Stimulated activated CD4-positive, alpha-beta T cell treated with anti-CD3 and anti-CD28 coated beads, Interleukin-15, amount 100 ng/mL, for 1 hour (primary cell): ENCODE results near the gene MRS2.
"Not testable (repeated sequence)": the region's sequence is repeated elsewhere in the genome, so short reads cannot be mapped to it uniquely, and the experiment has no call there.

ENCODE experiments used
- DNase-seq, 2 donors: peaks; one replicate each; pipeline ENCODE4 v3.0.0-alpha.2; 2020; ENCODE audit warnings: low read depth in 1 of 2, low spot score in 1 of 2

Gene MRS2, protein sequence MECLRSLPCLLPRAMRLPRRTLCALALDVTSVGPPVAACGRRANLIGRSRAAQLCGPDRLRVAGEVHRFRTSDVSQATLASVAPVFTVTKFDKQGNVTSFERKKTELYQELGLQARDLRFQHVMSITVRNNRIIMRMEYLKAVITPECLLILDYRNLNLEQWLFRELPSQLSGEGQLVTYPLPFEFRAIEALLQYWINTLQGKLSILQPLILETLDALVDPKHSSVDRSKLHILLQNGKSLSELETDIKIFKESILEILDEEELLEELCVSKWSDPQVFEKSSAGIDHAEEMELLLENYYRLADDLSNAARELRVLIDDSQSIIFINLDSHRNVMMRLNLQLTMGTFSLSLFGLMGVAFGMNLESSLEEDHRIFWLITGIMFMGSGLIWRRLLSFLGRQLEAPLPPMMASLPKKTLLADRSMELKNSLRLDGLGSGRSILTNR

DNA sequence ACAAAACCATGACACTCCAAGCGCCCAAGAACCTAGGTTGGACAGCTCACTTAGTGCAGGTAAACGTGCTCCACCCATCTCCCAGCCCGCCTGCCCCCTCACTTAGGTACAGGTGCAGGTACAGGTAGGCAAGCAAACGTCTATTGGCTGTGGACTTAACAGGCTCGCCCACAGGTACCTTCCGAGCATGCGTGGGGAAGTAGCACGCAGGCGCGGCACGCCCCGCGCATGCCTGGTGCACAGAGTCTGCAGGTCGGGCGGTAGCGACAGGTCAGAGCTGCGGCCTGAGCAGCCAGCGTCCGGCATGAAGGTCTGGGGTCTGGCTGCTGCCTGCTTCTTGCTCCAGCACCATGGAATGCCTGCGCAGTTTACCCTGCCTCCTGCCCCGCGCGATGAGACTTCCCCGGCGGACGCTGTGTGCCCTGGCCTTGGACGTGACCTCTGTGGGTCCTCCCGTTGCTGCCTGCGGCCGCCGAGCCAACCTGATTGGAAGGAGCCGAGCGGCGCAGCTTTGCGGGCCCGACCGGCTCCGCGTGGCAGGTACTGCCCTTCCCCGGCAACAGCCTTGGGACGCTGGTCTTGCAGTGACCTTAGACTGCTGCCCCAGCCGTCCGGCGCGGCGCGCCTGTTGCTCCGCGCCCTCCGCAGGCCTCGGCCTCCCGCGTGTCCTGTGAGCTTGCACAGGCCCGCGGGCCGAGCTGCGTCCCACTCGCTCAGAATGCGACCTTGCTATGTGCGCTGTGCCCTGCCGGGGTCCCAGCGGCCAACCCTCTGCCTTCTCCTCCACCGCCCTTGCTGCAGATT, at the start of gene MRS2:
MRS2 (plus strand) TSS at position 240 of the 804 bp plus-strand sequence; CDS start at position 351, 111 bp downstream.
- DNase-seq: peak; percentile 61 to 62

DNA sequence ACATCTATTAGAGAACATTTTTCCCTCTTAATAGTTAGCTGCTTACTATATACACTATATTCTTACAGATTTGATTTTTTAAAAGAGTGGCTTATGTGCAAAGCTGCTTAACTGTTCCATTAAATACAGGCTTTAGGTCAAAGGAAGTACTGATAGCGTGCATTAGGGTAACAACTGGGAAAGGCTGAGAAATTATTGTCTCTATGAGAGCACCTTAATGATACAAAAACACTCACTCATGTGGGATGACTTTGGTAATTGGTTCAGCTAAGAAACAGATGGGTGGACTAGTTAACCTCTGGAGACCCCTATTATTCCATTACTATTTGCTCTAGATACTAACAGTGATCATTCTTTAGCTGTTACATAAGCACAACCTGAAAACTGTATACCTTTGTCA, 48.9 kb upstream of the MRS2 start:
- DNase-seq: no peak

DNA sequence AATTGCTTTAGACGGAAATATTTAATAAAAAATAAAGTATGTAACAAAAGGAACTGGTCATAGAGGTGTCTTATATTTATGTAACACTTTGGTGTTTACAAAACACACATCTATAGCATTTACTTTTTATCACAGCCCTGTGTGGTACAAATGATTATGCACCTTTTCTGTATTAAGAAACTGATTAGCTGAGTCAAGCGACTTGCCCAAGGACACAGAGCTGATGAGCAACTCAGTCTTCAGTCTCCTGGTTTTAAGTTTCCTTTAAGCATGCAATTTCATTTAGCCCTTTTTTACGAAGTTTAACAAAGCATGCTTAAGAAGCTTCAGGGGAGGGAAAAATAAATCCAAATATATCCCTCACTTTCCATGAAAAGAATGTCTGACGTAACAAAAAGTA, 47.3 kb upstream of the MRS2 start:
- DNase-seq: no peak

DNA sequence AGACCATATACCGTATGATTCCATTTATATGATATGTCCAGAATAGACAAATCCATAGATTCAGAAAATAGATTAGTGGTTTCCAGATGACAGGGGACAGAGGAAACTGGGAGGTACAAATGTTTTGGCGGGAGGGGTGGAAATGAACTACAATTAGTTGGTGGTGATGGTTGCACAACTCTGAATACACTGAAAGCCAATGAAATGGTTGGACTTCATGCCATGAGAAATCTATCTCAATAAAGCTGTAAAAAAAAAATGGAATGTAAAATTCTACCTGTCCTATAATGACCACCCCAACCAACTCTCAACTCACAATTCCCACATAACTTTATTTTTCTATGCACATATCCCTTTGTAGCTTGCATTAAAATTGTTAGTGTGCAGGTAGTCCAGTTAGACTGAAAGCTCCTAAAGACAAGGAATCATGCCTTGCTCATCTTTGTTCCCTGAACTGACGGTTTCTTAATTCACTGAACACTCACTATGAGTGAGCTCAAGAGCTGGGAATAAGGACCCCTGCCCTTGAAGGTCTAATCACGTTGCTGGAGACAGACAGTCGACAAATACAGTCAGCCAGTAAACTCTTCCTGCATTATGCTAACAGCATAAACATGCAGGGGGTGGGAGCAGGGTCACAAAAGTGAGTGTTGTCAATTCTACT, 46.3 kb upstream of the MRS2 start:
- no peak for DNase-seq

DNA sequence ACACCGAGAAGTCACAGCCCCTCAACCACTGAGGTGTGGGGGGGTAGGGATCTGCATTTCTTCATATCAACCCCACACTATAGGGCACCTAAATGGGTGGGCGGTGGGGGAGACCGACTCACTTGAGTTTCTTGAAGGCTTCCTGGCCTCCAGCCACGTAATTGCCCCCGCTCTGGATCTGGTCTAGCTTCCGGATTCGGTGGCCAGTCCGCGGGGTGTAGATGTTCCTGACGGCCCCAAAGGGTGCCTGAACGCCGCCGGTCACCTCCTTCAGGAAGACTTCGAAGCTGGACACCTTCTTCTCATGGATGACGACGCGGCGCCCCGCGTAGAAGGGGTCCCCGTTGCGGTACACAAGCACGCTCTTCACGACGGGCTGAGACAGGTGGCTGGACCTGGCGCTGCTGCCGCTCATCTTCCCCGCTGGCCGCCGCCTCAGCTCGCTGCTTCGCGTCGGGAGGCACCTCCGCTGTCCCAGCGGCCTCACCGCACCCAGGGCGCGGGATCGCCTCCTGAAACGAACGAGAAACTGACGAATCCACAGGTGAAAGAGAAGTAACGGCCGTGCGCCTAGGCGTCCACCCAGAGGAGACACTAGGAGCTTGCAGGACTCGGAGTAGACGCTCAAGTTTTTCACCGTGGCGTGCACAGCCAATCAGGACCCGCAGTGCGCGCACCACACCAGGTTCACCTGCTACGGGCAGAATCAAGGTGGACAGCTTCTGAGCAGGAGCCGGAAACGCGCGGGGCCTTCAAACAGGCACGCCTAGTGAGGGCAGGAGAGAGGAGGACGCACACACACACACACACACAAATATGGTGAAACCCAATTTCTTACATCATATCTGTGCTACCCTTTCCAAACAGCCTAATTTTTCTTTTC, 45.2 kb upstream of the MRS2 start, which contains the start of gene DCDC2:
DCDC2 (minus strand) TSS at position 724 of the 883 bp plus-strand sequence; CDS start at position 415, 309 bp downstream.
- peak in 1 of 2 donors; percentile 2 for DNase-seq

DNA sequence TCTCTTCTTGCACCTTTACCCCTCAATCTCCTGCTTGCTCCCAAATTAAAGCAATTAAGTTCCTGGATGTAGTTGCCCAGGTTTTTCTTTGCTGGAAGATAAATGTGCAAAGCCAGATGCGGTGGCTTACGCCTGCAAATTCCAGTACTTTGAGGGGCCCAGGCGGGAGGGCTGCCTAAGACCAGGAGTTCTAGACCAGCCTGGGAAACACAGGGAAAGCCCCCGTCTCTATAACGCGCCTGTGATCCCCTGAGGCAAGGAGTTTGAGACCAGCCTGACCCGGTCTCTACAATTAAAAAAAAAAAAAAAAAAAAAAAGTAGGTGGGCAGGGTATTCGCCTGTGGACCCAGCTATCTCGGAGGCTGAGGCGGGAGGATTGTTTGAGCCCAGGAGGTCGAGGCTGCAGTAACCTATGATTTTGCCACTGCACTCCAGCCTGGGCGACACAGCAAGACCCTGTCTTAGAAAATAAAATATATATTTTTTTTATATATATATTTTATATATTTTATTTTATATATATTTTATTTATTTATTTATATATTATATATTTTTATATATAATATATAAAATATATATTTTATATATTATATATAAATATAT, 44.4 kb upstream of the MRS2 start:
- DNase-seq: no peak

DNA sequence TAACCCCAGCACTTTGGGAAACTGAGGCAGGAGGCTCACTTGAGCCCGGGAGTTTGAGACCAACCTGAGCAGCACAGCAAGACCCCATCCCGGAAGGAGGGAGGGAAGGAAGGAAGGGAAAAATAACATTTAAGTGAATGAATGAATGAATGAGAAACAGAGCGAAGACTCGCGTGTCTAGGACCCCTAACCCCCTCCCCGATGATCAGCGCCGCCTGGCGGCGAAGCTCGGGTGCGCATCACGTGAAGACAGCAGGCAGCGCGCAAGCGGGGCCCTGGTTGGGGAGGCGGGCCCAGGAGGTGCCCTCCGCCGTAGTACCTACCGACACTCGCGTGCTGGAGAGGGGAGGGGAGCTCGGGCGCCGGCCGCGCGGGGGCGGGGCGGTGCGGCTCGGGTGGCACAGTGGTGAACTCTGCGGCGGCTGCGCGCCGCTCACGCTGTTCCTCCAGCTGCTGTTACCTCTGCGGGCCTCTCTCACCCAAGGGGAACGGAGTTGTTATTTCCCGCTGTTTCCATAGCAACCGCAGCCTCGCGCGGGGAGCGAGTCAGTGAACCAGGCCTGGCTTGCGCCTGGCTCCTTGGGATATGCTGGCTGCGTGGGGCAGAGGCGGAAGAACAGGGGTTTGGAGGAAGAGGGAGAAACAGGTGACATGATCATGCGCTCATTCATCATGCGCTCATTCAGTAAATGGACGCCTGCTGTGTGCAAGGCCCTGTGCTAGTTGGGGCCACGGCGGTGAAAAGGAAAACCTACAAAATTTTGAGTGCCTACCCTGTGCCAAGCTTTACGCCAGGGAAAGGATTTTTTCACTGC, 42.9 kb upstream of the MRS2 start:
- DNase-seq: peak; percentile 53 to 73

DNA sequence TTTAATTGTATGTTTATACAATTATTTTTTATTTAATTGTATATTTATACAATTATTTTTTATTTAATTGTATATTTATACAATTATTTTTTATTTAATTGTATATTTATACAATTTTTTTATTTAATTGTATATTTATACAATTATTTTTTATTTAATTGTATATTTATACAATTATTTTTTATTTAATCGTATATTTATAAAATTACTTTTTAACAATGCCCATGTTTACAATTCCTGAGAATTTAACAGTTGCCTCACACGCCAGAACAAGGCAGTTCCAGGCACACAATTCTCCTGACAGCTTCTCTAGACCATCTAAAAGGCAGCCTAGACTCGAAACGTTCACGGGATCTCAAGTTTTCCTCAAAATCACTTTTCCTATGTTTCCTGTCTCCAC, 40.4 kb upstream of the MRS2 start:
- not testable (repeated sequence) for DNase-seq

DNA sequence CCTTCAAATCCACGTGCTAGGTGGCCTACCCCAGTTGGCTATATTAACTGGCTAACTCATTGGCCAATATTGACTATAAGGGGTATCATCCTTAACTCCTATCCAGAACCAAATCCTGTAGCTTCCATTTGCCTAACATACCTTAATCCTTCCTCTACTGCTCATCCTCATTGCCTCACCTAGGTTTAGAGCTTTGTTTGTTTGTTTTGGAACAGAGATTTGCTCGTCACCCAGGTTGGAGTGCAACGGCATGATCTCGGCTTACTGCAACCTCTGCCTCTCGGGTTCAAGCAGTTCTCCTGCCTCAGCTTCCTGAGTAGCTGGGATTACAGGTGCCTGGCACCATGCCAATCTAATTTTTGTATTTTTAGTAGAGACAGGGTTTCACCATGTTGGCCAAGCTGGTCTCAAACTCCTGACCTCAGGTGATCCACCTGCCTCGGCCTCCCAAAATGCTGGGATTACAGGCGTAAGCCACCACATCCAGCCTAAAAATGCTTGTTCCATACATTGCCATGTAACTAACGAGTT, 37.6 kb upstream of the MRS2 start:
- not testable (repeated sequence) for DNase-seq

DNA sequence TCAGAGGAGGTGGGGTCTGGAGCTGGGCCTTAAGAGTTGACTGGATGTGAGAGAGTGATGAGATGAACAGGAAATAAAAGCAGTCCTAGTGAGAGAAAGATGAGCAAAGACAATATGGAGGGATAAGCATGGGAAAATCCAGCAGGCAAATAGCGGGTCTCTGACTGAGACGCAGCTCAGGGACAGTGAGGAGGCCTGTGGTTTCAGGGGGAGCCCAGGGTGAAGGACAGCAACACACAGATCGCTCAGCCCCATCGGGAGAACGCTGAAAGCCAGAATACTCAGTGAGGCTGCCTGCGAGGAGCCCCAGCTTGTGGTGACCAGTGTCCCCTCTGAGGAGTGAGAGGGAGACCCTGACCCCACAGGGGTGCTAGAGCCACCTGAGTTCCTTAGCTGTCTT, 28.1 kb upstream of the MRS2 start:
- no peak for DNase-seq

DNA sequence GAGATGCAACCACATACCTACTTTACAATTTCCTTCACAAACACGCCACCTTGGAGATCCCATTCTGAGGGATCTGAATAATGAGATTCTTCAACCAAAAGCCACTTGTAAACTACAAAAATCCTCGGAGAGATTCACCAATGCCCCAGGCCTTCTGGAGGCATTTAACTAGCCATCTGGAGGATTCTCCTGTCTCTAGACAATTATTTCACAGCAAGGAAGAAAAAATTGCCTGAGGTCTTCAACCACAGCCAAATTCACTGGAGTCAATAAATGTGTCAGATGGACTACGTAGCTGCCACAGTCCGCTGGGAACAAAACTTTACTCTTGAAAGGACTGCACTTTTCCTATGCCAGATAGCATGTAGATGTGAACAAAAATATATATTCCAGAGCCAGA, 25.9 kb upstream of the MRS2 start:
- DNase-seq: no peak

DNA sequence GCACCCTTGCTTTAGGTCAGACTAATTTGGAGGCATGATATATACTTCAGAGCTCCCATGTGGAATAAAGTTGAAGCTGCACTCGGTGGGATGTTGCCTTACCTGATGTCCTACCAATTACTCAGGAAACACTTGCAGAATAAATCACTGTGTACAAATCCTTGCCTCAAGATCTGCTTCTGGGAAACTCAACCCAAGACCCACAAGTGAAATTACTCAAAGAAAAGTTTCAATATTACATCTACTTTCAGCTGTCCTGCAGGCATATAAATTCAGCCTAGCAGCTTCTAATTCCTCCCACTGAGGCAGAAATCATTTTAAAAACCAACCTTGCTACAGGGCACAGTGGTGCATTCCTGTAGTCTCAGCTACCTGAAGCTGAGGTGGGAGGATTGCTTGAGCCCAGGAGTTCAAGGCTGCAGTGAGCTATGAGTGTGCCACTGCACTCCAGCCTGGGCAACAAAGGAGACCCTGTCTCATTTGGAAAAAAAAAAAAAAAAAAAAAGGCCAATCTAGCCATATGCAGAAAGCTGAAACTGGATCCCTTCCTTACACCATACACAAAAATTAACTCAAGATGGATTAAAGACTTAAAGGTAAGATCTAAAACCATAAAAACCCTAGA, 24.2 kb upstream of the MRS2 start:
- no peak for DNase-seq

DNA sequence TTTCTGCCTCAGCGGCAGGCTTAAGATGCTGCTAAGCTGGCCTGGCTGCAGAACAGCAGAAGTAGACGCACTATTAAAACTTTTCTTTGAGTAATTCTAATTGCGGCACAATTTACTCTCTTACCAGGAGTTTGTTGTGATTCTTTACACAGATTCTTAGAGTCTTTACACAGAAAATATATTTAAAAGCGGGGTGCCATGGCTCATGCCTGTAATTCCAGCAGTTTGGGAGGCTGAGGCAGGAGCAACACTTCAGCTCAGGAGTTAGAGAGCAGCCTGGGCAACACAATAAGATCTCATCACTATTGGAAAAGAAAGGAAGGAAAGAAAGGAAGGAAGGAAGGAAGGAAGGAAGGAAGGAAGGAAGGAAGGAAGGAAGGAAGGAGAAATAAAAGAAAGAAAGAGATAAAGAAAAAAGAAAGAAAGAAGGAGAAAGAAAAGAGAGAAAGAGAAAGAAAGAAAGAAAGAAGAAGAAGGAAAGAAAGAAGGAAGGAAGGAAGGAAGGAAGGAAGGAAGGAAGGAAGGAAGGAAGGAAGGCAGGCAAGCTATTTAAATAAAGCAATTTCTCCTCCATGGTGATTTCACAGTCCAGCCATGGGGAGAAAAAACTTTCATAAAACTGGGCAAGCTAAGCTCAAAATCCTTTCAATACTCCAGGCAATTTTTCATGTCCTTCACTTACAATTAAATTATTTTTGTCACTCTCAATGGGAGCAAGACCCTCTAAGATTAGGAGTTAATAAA, 21.1 kb upstream of the MRS2 start:
- no peak for DNase-seq

DNA sequence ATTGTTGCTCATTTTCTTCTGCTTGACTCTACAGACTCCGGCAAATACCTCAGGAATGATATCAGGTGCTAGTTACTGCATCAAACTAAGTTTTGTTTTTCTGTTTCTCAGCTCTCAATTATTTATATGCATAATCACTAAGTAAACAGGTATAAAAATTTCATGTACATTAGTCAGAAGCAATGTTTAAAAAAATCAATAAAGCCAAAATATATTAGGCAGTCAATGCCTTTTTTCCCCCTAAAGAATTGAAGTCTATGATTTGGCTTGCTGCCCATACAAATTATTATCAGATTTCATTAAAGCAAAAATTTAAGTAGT, 20.6 kb upstream of the MRS2 start:
- no peak for DNase-seq

DNA sequence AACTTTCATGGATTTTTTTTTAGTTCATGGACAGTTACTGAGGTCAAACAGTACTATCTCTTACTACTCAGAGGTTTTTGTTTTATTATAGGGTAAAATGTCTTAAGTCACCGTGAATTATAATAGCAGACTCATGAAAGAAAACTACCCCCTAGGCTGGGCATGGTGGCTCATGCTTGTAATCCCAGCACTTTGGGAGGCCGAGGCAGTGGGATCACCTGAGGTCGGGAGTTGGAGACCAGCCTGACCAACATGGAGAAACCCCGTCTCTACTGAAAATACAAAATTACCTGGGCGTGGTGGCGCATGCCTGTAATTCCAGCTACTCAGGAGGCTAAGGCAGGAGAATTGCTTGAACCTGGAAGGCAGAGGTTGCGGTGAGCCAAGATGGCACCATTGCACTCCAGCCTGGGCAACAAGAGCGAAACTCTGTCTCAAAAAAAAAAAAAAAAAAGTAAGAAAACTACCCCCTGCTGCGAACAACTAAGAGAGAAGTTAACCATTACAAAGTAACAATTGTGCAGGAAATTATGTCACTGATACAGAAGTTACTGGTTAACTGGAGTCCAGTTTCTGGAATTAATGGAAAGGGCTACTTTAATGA, 19.7 kb upstream of the MRS2 start:
- not testable (repeated sequence) for DNase-seq

DNA sequence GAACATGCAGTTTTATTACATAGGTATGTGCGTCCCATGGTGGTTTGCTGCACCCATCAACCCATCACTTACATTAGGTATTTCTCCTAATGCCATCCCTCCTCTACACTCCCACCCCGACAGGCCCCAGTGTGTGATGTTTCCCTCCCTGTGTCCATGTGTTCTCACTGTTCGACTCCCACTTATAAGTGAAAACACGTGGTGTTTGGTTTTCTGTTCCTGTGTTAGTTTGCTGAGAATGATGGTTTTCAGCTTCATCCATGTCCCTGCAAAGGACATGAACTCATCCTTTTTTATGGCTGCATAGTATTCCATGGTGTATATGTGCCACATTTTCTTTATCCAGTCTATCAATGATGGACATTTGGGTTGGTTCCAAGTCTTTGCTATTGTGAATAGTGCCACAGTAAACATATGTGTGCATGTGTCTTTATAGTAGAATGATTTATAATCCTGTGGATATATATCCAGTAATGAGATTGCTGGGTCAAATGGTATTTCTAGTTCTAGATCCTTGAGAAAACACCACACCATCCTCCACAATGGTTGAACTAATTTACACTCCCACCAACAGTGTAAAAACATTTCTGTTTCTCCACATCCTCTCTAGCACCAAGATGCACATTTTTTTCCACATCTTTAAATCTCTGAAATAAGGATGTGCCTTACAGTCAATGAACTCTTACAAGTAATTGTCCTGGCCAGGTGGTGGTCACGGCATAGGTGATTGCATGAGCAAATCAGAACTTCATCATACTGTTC, 18.2 kb upstream of the MRS2 start:
- DNase-seq: not testable (repeated sequence)
